Esophagus muscularis mucosa (tissue), 4 donors: ENCODE data around the gene SLC16A13. TPM values are rescaled to one million over a fixed set of nuclear protein-coding genes. Genes with fewer than 3 reads are reported as not detected.
A peak's percentile ranks its signal among the peaks of the same experiment; 100 is the strongest.

Experiments used
- DNase-seq: peaks from one replicate; pipeline ENCODE4 v3.0.0-alpha.2; 2017; ENCODE audit errors: extremely low spot score
- H3K27ac ChIP-seq, 4 donors: fragments of 200-600 bp; sonication (generic); replicated peaks in 1 of 4; 1 replicate in 3 of 4; 2 replicates in 1 of 4; pipeline ENCODE4 v1.5.1; 2016 to 2019; ENCODE audit warnings: mild to moderate bottlenecking in 1 of 4
- H3K27me3 ChIP-seq, 4 donors: fragments of 200-600 bp; sonication (generic); one replicate each; pipeline versions ENCODE4 v1.5.1 to v1.6.0; 2016 to 2019
- H3K36me3 ChIP-seq, 4 donors: fragments of 200-600 bp; sonication (generic); one replicate each; pipeline ENCODE4 v1.5.1; 2016 to 2019
- H3K4me1 ChIP-seq, 4 donors: fragments of 200-600 bp; sonication (generic); one replicate each; pipeline ENCODE4 v1.5.1; 2016 to 2019
- H3K4me3 ChIP-seq, 4 donors: fragments of 200-600 bp; sonication (generic); 1 replicate in 2 of 4; 2 replicates in 2 of 4; pipeline ENCODE4 v1.5.1; 2016 to 2019; ENCODE audit warnings: mild to moderate bottlenecking in 4 of 4, moderate library complexity in 1 of 4
- H3K9me3 ChIP-seq, 4 donors: fragments of 200-600 bp; sonication (generic); 1 replicate in 3 of 4; 2 replicates in 1 of 4; pipeline ENCODE4 v1.5.1; 2016 to 2019
- CTCF ChIP-seq, 3 experiments: fragments of 200-600 bp in 2 of 3; fragments of 450-650 bp in 1 of 3; sonication (generic) in 2 of 3; IDR thresholded peaks; one replicate each; pipeline ENCODE4 v1.5.1; 2017 to 2019; ENCODE audit warnings: antibody characterized with exemption in 3 of 3, mild to moderate bottlenecking in 2 of 3, moderate library complexity in 1 of 3
- EP300 ChIP-seq: sonication (generic); formaldehyde crosslinking; IDR thresholded peaks from one replicate; pipeline ENCODE4 v1.6.1; 2017; ENCODE audit warnings: antibody characterized with exemption
- POLR2A ChIP-seq: fragments of 450-650 bp; IDR thresholded peaks from one replicate; pipeline ENCODE4 v1.6.1; 2017; ENCODE audit warnings: antibody characterized with exemption, moderate library complexity, mild to moderate bottlenecking, low read depth
- POLR2AphosphoS5 ChIP-seq, 2 donors: sonication (generic); formaldehyde crosslinking; IDR thresholded peaks; one replicate each; pipeline ENCODE4 v1.6.1; 2017; ENCODE audit warnings: antibody characterized with exemption in 2 of 2
- WGBS: methylation state at CpG from one replicate; pipeline ENCODE4 v1.1.5; 2018; 5-methylcytosine and 5-hydroxymethylcytosine counted together
- intact Hi-C: fragments of 100-400 bp; cut with DNase I; formaldehyde crosslinking; loops from one replicate; pipeline ENCODE4 v1.15.1; 2023
- total RNA-seq, 4 donors: library from RNA; depleted of rRNA; stranded (reverse); fragments of >200 nt; gene quantifications; one replicate each; pipeline versions ENCODE4 v1.1.0 to v1.2.1, GENCODE V29; 2016

The SLC16A13 gene
- total RNA-seq, 4 donors from 2014 or later: 0.19 to 1.2 (median 0.65) TPM

DNA sequence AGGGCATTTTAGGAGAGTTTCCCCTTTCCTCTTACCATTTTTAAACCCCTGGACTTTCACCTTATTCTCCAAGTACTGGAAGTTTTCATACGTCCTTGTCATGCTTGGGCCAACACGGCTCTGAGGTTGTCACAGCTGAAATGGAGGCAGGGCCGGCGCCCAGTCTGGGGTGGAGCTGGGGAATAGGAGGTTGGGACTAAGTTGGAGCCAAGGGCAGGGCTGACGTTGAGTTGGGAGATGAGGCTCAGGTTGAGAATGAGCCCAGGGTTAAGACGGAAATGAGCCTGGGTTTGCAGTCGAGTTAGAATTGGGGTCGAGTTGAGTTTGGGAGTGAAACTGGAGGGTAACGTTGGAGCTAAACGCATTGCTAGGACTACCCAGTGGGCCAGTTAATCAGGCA lies 42.9 kb downstream of the SLC16A13 start:
- intact Hi-C loops: no loop called here
- no peak for DNase-seq
- TF ChIP-seq POLR2AphosphoS5 (IDR thresholded peaks at IDR 0.05) (no peak), POLR2A (no peak), EP300 (no peak), CTCF (IDR thresholded peaks at IDR 0.05) (no peak)
- 88% methylated on average over 10 of the region's 10 CpGs for WGBS
- H3K4me1 ChIP-seq: peaks cover 0 to 4% (median 0%) of the 10 kb centered on the region in 4 donors
- no peak overlapping the region for H3K27ac ChIP-seq
- peak overlapping the region in 2 of 4 donors; percentile 7 to 9 for H3K4me3 ChIP-seq
- no peaks in the 10 kb centered on the region for H3K36me3 ChIP-seq
- H3K27me3 ChIP-seq: peaks cover 0 to 4% (median 0%) of the 10 kb centered on the region in 4 donors
- H3K9me3 ChIP-seq: no peaks in the 10 kb centered on the region

DNA sequence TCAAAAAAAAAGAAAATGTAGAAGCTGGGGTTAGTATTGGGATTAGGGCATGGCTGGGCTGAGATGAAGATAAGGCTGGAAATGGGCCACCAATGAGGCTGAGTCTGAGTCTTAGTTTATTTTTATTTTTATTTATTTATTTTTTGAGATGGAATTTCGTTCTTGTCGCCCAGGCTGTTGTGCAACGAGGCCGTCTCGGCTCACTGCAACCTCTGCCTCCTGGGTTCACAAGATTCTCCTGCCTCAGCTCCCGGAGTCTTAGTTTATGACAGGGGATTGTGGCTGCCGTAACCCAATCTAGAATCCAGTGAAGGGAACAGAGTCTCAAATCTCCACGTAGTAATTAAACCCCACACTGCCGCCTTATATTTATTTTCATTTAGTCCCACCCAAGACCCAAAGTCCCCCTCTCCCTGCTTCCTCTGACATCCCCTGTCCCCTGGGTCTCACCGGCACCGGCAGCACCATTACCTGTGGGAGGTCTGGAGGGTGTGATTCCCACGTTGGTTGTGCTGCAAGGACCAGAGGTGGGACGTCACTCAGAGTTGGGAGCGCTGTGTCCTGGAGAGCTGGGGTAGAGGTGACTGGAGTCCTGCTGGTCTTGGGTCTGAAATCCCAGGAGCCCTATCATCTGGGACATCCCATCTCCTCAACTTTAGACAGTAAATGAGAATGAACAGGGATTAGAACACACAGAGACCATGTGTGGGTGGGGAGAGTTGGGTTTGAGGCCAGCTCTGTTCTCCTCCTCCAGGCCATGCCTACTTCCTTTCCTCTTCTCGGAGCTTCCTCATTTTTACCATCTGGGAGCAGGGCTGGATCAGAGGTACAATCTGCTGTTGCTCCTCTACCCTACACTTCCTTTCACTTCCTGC lies 44.0 kb downstream of the SLC16A13 start, which contains the start of gene CLEC10A:
Gene CLEC10A, minus strand, starts transcription at position 671 of the 875 bp plus-strand sequence. CDS start 1,439 bp downstream, outside the sequence.
- no peak for DNase-seq
- Histone ChIP-seq H3K36me3 (no peaks in the 10 kb centered on the region), H3K27ac (peak within 1 kb of the TSS in 2 of 4 donors; percentile 31 to 60), H3K4me3 (peak within 1 kb of the TSS in 3 of 4 donors; percentile 5 to 36 (median 16)), H3K9me3 (no peaks in the 10 kb centered on the region), H3K27me3 (peaks cover 0 to 4% (median 0%) of the 10 kb centered on the region in 4 donors), H3K4me1 (peaks cover 0 to 4% (median 0%) of the 10 kb centered on the region in 4 donors)
- WGBS: 55% methylated on average over 15 of the region's 15 CpGs
- TF ChIP-seq CTCF (IDR thresholded peaks at IDR 0.05): no peak
- TF ChIP-seq EP300: no peak
- no peak for TF ChIP-seq POLR2AphosphoS5 (IDR thresholded peaks at IDR 0.05)
- TF ChIP-seq POLR2A: no peak
- intact Hi-C loops: no loop called here

DNA sequence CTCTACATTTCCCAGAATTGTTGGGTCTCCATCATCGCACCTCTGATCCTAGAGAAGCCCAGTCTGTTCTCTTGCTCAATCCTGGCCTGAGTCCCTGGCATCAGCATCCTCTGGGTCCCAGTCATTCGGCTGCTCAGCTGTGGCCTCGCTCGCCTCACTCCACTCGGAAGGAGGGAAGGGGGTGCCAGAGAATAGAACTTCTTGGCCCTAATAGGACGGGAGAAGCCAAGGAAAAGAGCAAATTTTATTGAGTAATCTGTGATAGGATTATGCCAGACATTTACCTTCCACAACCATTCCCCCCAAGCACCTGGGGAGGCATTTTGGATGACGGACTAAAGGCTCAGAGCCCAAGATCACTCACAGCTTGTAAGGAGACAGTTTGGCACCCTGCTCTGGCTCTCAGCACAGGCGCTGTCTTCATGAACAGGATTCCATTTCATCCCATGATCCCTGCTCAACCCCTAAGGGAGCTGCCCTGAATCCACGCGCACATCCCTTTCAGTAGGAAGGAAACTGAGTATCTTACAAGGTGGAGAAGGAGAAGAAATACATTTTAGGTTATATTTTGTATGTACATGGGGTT lies 44.7 kb downstream of the SLC16A13 start:
- H3K36me3 ChIP-seq: no peaks in the 10 kb centered on the region
- TF ChIP-seq CTCF (IDR thresholded peaks at IDR 0.05) (no peak), EP300 (no peak), POLR2AphosphoS5 (IDR thresholded peaks at IDR 0.05) (peak in 1 of 2 donors; percentile 12), POLR2A (no peak)
- peak overlapping the region in 2 of 4 donors; percentile 31 to 60 for H3K27ac ChIP-seq
- H3K9me3 ChIP-seq: no peaks in the 10 kb centered on the region
- peaks cover 0 to 7% (median 0%) of the 10 kb centered on the region in 4 donors for H3K27me3 ChIP-seq
- DNase-seq: no peak
- WGBS: 52% methylated on average over 10 of the region's 10 CpGs
- intact Hi-C loops: no loop called here
- peaks cover 0 to 4% (median 0%) of the 10 kb centered on the region in 4 donors for H3K4me1 ChIP-seq
- H3K4me3 ChIP-seq: no peak overlapping the region

- intact Hi-C loops: no loop called here
- no peak overlapping the region for H3K27ac ChIP-seq
- H3K36me3 ChIP-seq: no peaks in the 10 kb centered on the region
- TF ChIP-seq POLR2A (no peak), CTCF (IDR thresholded peaks at IDR 0.05) (no peak), POLR2AphosphoS5 (IDR thresholded peaks at IDR 0.05) (no peak), EP300 (no peak)
- peaks cover 0 to 15% (median 0%) of the 10 kb centered on the region in 4 donors for H3K27me3 ChIP-seq
- no peak for DNase-seq
- 82% methylated on average over 16 of the region's 16 CpGs for WGBS
- peaks cover 0 to 4% (median 0%) of the 10 kb centered on the region in 4 donors for H3K4me1 ChIP-seq
- no peak overlapping the region for H3K4me3 ChIP-seq
- H3K9me3 ChIP-seq: no peaks in the 10 kb centered on the region
These were observed 45.7 kb downstream of the SLC16A13 start for GRCh38 chr17:7081341-7082062.
